VCaP (cell line): ENCODE data around the gene FGFRL1.

Experiments used
- H3K27ac ChIP-seq: fragments of 450-650 bp; 2 replicates; pipeline ENCODE4 v1.5.1; 2017
- TF ChIP-seq, protein P1 (sequence below): fragments of 450-650 bp; conservative IDR thresholded peaks from 2 replicates; pipeline ENCODE4 v1.5.1; 2017; ENCODE audit warnings: mild to moderate bottlenecking, moderate library complexity

The FGFRL1 gene

GRCh38 chr4:1031956-1032795 lies 20.8 kb downstream of the FGFRL1 start:
- no peak overlapping the region for H3K27ac ChIP-seq
- TF ChIP-seq, protein P1, sequence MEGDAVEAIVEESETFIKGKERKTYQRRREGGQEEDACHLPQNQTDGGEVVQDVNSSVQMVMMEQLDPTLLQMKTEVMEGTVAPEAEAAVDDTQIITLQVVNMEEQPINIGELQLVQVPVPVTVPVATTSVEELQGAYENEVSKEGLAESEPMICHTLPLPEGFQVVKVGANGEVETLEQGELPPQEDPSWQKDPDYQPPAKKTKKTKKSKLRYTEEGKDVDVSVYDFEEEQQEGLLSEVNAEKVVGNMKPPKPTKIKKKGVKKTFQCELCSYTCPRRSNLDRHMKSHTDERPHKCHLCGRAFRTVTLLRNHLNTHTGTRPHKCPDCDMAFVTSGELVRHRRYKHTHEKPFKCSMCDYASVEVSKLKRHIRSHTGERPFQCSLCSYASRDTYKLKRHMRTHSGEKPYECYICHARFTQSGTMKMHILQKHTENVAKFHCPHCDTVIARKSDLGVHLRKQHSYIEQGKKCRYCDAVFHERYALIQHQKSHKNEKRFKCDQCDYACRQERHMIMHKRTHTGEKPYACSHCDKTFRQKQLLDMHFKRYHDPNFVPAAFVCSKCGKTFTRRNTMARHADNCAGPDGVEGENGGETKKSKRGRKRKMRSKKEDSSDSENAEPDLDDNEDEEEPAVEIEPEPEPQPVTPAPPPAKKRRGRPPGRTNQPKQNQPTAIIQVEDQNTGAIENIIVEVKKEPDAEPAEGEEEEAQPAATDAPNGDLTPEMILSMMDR: peak; percentile 53

DNA sequence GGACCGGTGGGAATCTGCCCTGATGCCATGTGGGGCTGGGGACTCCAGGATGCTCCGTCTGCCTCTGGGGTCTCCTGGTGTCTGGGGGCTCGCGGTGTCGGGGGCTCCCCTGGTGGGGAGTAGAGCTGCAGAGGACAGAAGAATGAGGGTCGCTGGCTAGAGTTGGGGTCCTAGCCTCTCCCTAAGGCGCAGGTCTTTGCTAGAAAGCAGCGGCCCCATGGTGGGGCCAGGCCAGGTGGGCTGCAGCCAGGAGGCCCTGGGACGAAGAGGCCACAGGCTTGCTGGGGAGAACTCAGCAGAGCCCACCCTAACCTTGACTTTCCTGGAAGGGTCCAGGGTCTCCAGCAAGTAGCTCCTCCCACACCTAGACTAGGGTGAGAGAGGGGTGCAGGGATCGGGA lies 21.4 kb downstream of the FGFRL1 start:
- TF ChIP-seq, protein P1: peak; percentile 12; the same call in 1 of the 2 replicates
- H3K27ac ChIP-seq: no peak overlapping the region

GRCh38 chr4:1033840-1034551 lies 22.6 kb downstream of the FGFRL1 start:
- TF ChIP-seq, protein P1: no peak
- H3K27ac ChIP-seq: no peak overlapping the region

- H3K27ac ChIP-seq: no peak overlapping the region
- TF ChIP-seq, protein P1: no peak
Measured at GRCh38 chr4:1035510-1035909, 24.1 kb downstream of the FGFRL1 start.

DNA sequence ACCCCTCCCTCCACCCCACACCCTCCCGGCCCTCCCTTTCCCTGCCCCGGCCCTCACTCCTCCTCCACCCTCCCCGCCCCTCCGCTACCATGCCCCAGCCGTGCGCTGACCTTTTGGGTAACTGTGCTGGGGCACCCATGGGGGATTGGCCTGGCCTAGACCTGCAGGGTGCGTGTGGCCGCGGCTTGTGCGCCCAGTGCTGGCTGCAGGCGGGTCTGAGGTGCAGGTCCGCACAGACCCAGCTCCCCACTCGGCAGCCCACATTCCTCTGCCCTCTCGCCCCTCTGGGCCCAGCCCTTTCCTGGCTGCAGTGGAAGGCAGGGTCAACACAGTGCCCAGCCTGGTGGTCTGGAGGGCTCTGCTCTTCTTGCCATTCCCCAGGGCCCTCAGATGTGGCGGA lies 24.7 kb downstream of the FGFRL1 start:
- TF ChIP-seq, protein P1: no peak

DNA sequence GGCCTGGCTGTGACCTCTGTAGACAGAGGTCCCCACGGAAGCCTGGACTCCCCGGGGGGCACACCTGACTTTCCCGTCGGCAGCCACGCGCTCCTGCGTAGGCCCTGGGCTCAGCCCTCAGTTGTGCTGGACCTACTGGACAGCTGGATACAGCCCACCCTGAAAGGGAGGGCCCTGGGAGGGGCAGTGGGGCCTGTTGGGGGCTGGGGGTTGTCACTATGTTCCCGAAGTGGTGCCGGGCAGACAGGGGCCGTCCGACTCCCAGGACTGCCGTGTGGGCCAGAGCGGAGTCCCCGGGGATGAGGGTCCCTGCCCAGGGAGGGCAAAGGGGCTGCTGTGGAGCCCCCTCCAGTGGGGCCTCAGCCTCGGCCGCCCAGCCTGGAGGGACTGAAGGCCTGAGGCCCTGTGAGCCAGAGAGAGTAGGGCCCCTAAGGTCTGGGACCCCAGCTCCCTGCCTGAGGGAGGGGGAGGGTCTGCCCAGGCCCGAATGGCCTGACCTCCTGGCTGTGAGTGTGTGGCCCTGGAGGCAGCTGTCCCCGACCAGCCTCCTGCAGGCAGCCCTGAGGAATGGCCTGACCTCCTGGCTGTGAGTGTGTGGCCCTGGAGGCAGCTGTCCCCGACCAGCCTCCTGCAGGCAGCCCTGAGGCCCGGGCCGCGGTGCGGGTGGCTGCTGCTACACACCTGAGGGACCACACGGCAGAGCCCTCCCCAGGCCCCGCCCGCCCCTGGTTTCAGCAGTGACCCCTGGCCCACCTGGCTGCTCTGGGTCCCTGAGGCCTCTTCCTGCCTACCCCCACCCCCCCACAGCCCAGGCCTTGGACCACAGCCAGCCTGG lies 25.8 kb downstream of the FGFRL1 start:
- H3K27ac ChIP-seq: no peak overlapping the region
- TF ChIP-seq, protein P1: no peak

More for the DNA sequence above, 24.7 kb downstream of the FGFRL1 start:
- H3K27ac ChIP-seq: no peak overlapping the region
